ENCODE data around the gene BRCA1.
"Not testable (repeated sequence)": the region's sequence is repeated elsewhere in the genome, so short reads cannot be mapped to it uniquely, and the experiment has no call there.

Gene BRCA1

GRCh38 chr17:43134774-43135453 lies 9.8 kb upstream of the BRCA1 start:
- no peak for DNase-seq (ENCODE audit: low spot score)

- not testable (repeated sequence) for DNase-seq (ENCODE audit: low spot score)
Measured at GRCh38 chr17:43133439-43133838, 8.3 kb upstream of the BRCA1 start.

- no peak for DNase-seq (ENCODE audit: low spot score)
Measured at GRCh38 chr17:43132117-43132516, 7.0 kb upstream of the BRCA1 start.

- DNase-seq (ENCODE audit: low spot score) = no peak
Measured at GRCh38 chr17:43129671-43130010, 4.5 kb upstream of the BRCA1 start.

GRCh38 chr17:43127333-43127876 lies 2.2 kb upstream of the BRCA1 start:
- DNase-seq (ENCODE audit: low spot score) = not testable (repeated sequence)

- DNase-seq (ENCODE audit: low spot score) = no peak
Measured at GRCh38 chr17:43126911-43127290, 1.7 kb upstream of the BRCA1 start.

- no peak for DNase-seq (ENCODE audit: low spot score)
Measured at GRCh38 chr17:43125967-43126910, 1.1 kb upstream of the BRCA1 start.

- no peak for DNase-seq (ENCODE audit: low spot score)
Measured at GRCh38 chr17:43118679-43119615, 6.2 kb downstream of the BRCA1 start.

- no peak for DNase-seq (ENCODE audit: low spot score)
Measured at GRCh38 chr17:43114151-43114552, 11.0 kb downstream of the BRCA1 start.

GRCh38 chr17:43106552-43106951 lies 18.6 kb downstream of the BRCA1 start:
- DNase-seq (ENCODE audit: low spot score) = peak; percentile 1

- DNase-seq (ENCODE audit: low spot score) = no peak
Measured at GRCh38 chr17:43105146-43105545, 20.0 kb downstream of the BRCA1 start.

- DNase-seq (ENCODE audit: low spot score) = no peak
Measured at GRCh38 chr17:43104665-43105064, 20.5 kb downstream of the BRCA1 start.

- not testable (repeated sequence) for DNase-seq (ENCODE audit: low spot score)
Measured at GRCh38 chr17:43095364-43095763, 29.8 kb downstream of the BRCA1 start.

GRCh38 chr17:43094129-43094835 lies 30.9 kb downstream of the BRCA1 start:
- DNase-seq (ENCODE audit: low spot score) = no peak

GRCh38 chr17:43092901-43093300 lies 32.3 kb downstream of the BRCA1 start:
- DNase-seq (ENCODE audit: low spot score) = no peak

GRCh38 chr17:43090022-43090421 lies 35.1 kb downstream of the BRCA1 start:
- DNase-seq (ENCODE audit: low spot score) = no peak

GRCh38 chr17:43085474-43085873 lies 39.7 kb downstream of the BRCA1 start:
- no peak for DNase-seq (ENCODE audit: low spot score)

GRCh38 chr17:43079641-43080302 lies 45.4 kb downstream of the BRCA1 start:
- DNase-seq (ENCODE audit: low spot score) = no peak

GRCh38 chr17:43074869-43075268 lies 50.3 kb downstream of the BRCA1 start:
- no peak for DNase-seq (ENCODE audit: low spot score)

GRCh38 chr17:43070872-43071271 lies 54.3 kb downstream of the BRCA1 start:
- DNase-seq (ENCODE audit: low spot score) = no peak

- DNase-seq (ENCODE audit: low spot score) = no peak
Measured at GRCh38 chr17:43070257-43070656, 54.9 kb downstream of the BRCA1 start.

All from hematopoietic multipotent progenitor cell treated with erythropoietin and hydrocortisone succinate and interleukin-3 and kit ligand, for 15 days (in vitro differentiated cells).